HEK293 (cell line): ENCODE results near the gene MTCL1.

ENCODE experiments used
- TRIM28 ChIP-seq: IDR thresholded peaks from 2 replicates; pipeline ENCODE4 v1.6.1; 2011; ENCODE audit warnings: low read length, control low read depth, borderline replicate concordance
- YY1 ChIP-seq: fragments of 450-650 bp; formaldehyde crosslinking; IDR thresholded peaks from 2 replicates; pipeline ENCODE4 v1.5.1; 2018; ENCODE audit warnings: missing biosample characterization, missing genetic modification characterization
- ZEB2 ChIP-seq: fragments of 450-650 bp; formaldehyde crosslinking; IDR thresholded peaks from 2 replicates; pipeline ENCODE4 v1.5.1; 2016; ENCODE audit warnings: missing biosample characterization, missing genetic modification characterization
- ZNF112 ChIP-seq: fragments of 450-650 bp; formaldehyde crosslinking; IDR thresholded peaks from 2 replicates; pipeline ENCODE4 v1.5.0; 2017; ENCODE audit warnings: missing biosample characterization, missing genetic modification characterization
- ZNF302 ChIP-seq: fragments of 450-650 bp; formaldehyde crosslinking; IDR thresholded peaks from 2 replicates; pipeline ENCODE4 v1.5.1; 2016; ENCODE audit warnings: missing biosample characterization, missing genetic modification characterization, low read depth
- ZNF391 ChIP-seq: fragments of 450-650 bp; formaldehyde crosslinking; IDR thresholded peaks from 2 replicates; pipeline ENCODE4 v1.5.1; 2016; ENCODE audit warnings: low read depth, missing biosample characterization, missing genetic modification characterization, borderline replicate concordance
- ZNF510 ChIP-seq: fragments of 450-650 bp; formaldehyde crosslinking; IDR thresholded peaks from 2 replicates; pipeline ENCODE4 v1.5.1; 2018; ENCODE audit warnings: mild to moderate bottlenecking, missing genetic modification characterization, missing biosample characterization; ENCODE audit not compliant: insufficient replicate concordance
- ZNF621 ChIP-seq: fragments of 450-650 bp; formaldehyde crosslinking; IDR thresholded peaks from 2 replicates; pipeline ENCODE4 v1.5.1; 2017; ENCODE audit warnings: missing biosample characterization, missing genetic modification characterization
- TF ChIP-seq, protein P1 (sequence below): fragments of 450-650 bp; formaldehyde crosslinking; IDR thresholded peaks from 2 replicates; pipeline ENCODE4 v1.5.1; 2016; ENCODE audit warnings: missing biosample characterization, missing genetic modification characterization, low read depth
- TF ChIP-seq, protein P2 (sequence below): fragments of 450-650 bp; formaldehyde crosslinking; IDR thresholded peaks from 2 replicates; pipeline ENCODE4 v1.5.1; 2016; ENCODE audit warnings: missing biosample characterization, missing genetic modification characterization
- TF ChIP-seq, protein P3 (sequence below): fragments of 450-650 bp; formaldehyde crosslinking; IDR thresholded peaks from 2 replicates; pipeline ENCODE4 v1.5.1; 2016; ENCODE audit warnings: missing biosample characterization, missing genetic modification characterization
- TF ChIP-seq, protein P4 (sequence below): fragments of 450-650 bp; formaldehyde crosslinking; IDR thresholded peaks from 2 replicates; pipeline ENCODE4 v1.5.1; 2016; ENCODE audit warnings: missing biosample characterization, missing genetic modification characterization, low read depth

- TF ChIP-seq, protein P1, sequence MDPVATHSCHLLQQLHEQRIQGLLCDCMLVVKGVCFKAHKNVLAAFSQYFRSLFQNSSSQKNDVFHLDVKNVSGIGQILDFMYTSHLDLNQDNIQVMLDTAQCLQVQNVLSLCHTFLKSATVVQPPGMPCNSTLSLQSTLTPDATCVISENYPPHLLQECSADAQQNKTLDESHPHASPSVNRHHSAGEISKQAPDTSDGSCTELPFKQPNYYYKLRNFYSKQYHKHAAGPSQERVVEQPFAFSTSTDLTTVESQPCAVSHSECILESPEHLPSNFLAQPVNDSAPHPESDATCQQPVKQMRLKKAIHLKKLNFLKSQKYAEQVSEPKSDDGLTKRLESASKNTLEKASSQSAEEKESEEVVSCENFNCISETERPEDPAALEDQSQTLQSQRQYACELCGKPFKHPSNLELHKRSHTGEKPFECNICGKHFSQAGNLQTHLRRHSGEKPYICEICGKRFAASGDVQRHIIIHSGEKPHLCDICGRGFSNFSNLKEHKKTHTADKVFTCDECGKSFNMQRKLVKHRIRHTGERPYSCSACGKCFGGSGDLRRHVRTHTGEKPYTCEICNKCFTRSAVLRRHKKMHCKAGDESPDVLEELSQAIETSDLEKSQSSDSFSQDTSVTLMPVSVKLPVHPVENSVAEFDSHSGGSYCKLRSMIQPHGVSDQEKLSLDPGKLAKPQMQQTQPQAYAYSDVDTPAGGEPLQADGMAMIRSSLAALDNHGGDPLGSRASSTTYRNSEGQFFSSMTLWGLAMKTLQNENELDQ (tag by site-specific recombination): no peak
- TF ChIP-seq, protein P2, sequence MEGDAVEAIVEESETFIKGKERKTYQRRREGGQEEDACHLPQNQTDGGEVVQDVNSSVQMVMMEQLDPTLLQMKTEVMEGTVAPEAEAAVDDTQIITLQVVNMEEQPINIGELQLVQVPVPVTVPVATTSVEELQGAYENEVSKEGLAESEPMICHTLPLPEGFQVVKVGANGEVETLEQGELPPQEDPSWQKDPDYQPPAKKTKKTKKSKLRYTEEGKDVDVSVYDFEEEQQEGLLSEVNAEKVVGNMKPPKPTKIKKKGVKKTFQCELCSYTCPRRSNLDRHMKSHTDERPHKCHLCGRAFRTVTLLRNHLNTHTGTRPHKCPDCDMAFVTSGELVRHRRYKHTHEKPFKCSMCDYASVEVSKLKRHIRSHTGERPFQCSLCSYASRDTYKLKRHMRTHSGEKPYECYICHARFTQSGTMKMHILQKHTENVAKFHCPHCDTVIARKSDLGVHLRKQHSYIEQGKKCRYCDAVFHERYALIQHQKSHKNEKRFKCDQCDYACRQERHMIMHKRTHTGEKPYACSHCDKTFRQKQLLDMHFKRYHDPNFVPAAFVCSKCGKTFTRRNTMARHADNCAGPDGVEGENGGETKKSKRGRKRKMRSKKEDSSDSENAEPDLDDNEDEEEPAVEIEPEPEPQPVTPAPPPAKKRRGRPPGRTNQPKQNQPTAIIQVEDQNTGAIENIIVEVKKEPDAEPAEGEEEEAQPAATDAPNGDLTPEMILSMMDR (tag by site-specific recombination): no peak
- TF ChIP-seq ZNF510 (no peak), YY1 (tag by site-specific recombination) (no peak), TRIM28 (no peak), ZNF391 (no peak), ZNF621 (tag by site-specific recombination) (no peak), ZEB2 (no peak), ZNF302 (tag by site-specific recombination) (no peak), ZNF112 (tag by site-specific recombination) (no peak)
- TF ChIP-seq, protein P3, sequence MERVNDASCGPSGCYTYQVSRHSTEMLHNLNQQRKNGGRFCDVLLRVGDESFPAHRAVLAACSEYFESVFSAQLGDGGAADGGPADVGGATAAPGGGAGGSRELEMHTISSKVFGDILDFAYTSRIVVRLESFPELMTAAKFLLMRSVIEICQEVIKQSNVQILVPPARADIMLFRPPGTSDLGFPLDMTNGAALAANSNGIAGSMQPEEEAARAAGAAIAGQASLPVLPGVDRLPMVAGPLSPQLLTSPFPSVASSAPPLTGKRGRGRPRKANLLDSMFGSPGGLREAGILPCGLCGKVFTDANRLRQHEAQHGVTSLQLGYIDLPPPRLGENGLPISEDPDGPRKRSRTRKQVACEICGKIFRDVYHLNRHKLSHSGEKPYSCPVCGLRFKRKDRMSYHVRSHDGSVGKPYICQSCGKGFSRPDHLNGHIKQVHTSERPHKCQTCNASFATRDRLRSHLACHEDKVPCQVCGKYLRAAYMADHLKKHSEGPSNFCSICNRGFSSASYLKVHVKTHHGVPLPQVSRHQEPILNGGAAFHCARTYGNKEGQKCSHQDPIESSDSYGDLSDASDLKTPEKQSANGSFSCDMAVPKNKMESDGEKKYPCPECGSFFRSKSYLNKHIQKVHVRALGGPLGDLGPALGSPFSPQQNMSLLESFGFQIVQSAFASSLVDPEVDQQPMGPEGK (tag by site-specific recombination): no peak
- TF ChIP-seq, protein P4, sequence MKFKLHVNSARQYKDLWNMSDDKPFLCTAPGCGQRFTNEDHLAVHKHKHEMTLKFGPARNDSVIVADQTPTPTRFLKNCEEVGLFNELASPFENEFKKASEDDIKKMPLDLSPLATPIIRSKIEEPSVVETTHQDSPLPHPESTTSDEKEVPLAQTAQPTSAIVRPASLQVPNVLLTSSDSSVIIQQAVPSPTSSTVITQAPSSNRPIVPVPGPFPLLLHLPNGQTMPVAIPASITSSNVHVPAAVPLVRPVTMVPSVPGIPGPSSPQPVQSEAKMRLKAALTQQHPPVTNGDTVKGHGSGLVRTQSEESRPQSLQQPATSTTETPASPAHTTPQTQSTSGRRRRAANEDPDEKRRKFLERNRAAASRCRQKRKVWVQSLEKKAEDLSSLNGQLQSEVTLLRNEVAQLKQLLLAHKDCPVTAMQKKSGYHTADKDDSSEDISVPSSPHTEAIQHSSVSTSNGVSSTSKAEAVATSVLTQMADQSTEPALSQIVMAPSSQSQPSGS (tag by site-specific recombination): no peak
Observed at GRCh38 chr18:8658858-8659485, 46.4 kb upstream of the MTCL1 start.
